Thyroid gland (tissue), 4 donors: ENCODE measurements around the gene POMGNT1.

ENCODE experiments used
- POLR2A ChIP-seq, 2 donors: fragments of 450-650 bp; IDR thresholded peaks; one replicate each; pipeline ENCODE4 v1.6.1; 2017; ENCODE audit warnings: antibody characterized with exemption in 2 of 2, mild to moderate bottlenecking in 2 of 2, moderate library complexity in 1 of 2
- TF ChIP-seq, protein P1 (sequence below), 6 experiments: fragments of 200-600 bp in 3 of 6; fragments of 450-650 bp in 3 of 6; sonication (generic) in 3 of 6; IDR thresholded peaks; one replicate each; pipeline ENCODE4 v1.5.1; 2016 to 2019; ENCODE audit warnings: antibody characterized with exemption in 6 of 6, mild to moderate bottlenecking in 2 of 6, inconsistent platforms in 1 of 6, moderate library complexity in 1 of 6

DNA sequence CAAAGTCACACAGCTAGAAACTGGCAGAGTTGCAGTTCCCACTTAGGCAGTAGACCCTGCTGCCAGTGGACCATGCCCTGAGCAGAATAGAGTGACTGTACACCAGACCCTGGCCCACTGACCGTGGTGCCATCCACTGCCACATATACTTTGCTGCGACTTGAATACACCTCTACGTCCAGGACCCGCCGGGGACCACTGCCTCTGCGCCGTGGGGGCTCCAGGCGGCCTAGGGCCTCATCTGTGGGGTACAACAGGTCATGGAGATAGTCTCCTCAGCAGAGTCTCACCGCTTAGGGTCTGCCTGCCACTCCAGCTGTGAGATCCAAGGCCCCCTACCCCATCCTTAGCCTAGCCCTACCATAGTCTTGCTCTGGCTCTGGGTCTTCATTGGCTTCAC is 1.6 kb downstream of the POMGNT1 start:
- TF ChIP-seq, protein P1, sequence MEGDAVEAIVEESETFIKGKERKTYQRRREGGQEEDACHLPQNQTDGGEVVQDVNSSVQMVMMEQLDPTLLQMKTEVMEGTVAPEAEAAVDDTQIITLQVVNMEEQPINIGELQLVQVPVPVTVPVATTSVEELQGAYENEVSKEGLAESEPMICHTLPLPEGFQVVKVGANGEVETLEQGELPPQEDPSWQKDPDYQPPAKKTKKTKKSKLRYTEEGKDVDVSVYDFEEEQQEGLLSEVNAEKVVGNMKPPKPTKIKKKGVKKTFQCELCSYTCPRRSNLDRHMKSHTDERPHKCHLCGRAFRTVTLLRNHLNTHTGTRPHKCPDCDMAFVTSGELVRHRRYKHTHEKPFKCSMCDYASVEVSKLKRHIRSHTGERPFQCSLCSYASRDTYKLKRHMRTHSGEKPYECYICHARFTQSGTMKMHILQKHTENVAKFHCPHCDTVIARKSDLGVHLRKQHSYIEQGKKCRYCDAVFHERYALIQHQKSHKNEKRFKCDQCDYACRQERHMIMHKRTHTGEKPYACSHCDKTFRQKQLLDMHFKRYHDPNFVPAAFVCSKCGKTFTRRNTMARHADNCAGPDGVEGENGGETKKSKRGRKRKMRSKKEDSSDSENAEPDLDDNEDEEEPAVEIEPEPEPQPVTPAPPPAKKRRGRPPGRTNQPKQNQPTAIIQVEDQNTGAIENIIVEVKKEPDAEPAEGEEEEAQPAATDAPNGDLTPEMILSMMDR (IDR thresholded peaks at IDR 0.05): no peak
- TF ChIP-seq POLR2A (IDR thresholded peaks at IDR 0.05): no peak
